GM23248 (cell line): ENCODE results near the gene CLEC18B.

Source experiments
- EZH2 ChIP-seq: fragments of 200-600 bp; sonication (generic); IDR thresholded peaks from 2 replicates; pipeline ENCODE4 v1.6.1; 2018; ENCODE audit warnings: antibody characterized with exemption, mild to moderate bottlenecking; ENCODE audit not compliant: insufficient read depth, poor library complexity, severe bottlenecking
- EZH2phosphoT487 ChIP-seq: fragments of 200-600 bp; sonication (generic); IDR thresholded peaks from 2 replicates; pipeline ENCODE4 v1.6.1; 2018; ENCODE audit warnings: antibody characterized with exemption, moderate library complexity, mild to moderate bottlenecking, low read depth; ENCODE audit not compliant: insufficient read depth

DNA sequence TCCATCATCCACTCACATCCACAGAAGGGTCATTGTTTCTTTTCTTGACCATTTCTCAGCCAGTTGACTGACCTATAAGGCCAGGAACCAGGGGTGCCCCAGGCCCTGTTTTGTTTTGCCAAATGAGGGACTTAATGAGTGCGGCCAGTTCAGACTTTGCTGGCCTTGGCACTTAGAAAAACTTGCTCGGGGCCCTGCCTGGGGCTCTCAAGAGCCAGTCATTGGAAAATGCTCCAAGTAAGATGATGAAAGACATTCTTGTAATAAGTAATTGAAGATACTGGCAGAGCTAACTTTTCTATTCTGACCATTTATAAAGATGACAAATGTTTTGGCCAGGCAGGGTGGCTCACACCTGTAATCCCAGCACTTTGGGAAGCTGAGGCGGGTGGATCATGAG, 29.0 kb upstream of the CLEC18B start:
- TF ChIP-seq EZH2 (no peak), EZH2phosphoT487 (no peak)
